Activated CD8-positive, alpha-beta T cell treated with anti-CD3 and anti-CD28 coated beads, Interleukin-2, amount 10 ng/mL, durations not matched to agents 7 days and 5 days (primary cell): ENCODE data around the gene C19orf73. TPM values are rescaled to one million over a fixed set of nuclear protein-coding genes. Genes with fewer than 3 reads are reported as not detected.
"Not testable (repeated sequence)": the region's sequence is repeated elsewhere in the genome, so short reads cannot be mapped to it uniquely, and the experiment has no call there.

Experiments
- ATAC-seq: fragments of 150-1000 bp; cut with Tn5 transposase; one replicate; pipeline ENCODE4 v1.10.0; 2021; ENCODE audit warnings: moderate library complexity
- CTCF ChIA-PET: fragments of 350-600 bp; sonication (Branson Sonifier 250); formaldehyde crosslinking; loops from one replicate; lab custom pipeline; 2021; ENCODE audit warnings: antibody characterized with exemption; lab: Charles Lee
- POLR2A ChIA-PET: fragments of 350-600 bp; sonication (Branson Sonifier 250); formaldehyde crosslinking; loops from one replicate; lab custom pipeline; 2021; ENCODE audit warnings: antibody characterized with exemption; lab: Charles Lee
- DNase-seq: peaks from one replicate; pipeline ENCODE4 v3.0.0-alpha.2; 2020
- H3K27ac Mint-ChIP-seq: one replicate; pipeline ENCODE4 v1.8.0; 2021; ENCODE audit warnings: mild to moderate bottlenecking, mixed read lengths
- H3K27me3 Mint-ChIP-seq: one replicate; pipeline ENCODE4 v1.8.0; 2021; ENCODE audit warnings: low read depth, mixed read lengths
- H3K36me3 Mint-ChIP-seq: one replicate; pipeline ENCODE4 v1.8.0; 2021; ENCODE audit warnings: low read depth, mixed read lengths
- H3K4me1 Mint-ChIP-seq: one replicate; pipeline ENCODE4 v1.8.0; 2021; ENCODE audit warnings: low read depth, mixed read lengths
- H3K4me3 Mint-ChIP-seq: one replicate; pipeline ENCODE4 v1.8.0; 2021; ENCODE audit warnings: mild to moderate bottlenecking, mixed read lengths
- H3K9me3 Mint-ChIP-seq: one replicate; pipeline ENCODE4 v1.8.0; 2022; ENCODE audit warnings: mixed read lengths; ENCODE audit not compliant: insufficient read depth
- total RNA-seq, 2 experiments: library from RNA; stranded (reverse); gene quantifications; one replicate each; pipeline ENCODE4 v1.2.3, GENCODE V29; 2021

The C19orf73 gene
- total RNA-seq, 2 experiments from 2014 or later, result 0.92 to 1.0 TPM

GRCh38 chr19:49086296-49086695, 32.6 kb downstream of the C19orf73 start:
- peak overlapping the region; percentile 93 for H3K27ac Mint-ChIP-seq
- H3K9me3 Mint-ChIP-seq, result no peaks in the 10 kb centered on the region
- H3K4me3 Mint-ChIP-seq, result peak overlapping the region; percentile 98
- no peak for ATAC-seq
- H3K4me1 Mint-ChIP-seq, result peaks cover 35% of the 10 kb centered on the region
- POLR2A ChIA-PET, result interaction anchor here (1.2 kb wide), 1 partner anchor 9 kb away, joined by 4 read pairs; no protein-coding TSS in a partner anchor
- no peaks in the 10 kb centered on the region for H3K27me3 Mint-ChIP-seq
- CTCF ChIA-PET, result interaction anchor here (0.8 to 4.0 kb wide), 4 partner anchors 11 to 89 kb away, joined by 3 to 23 read pairs (median 5); partner anchors contain the start of gene LIN7B
- no peak for DNase-seq
- H3K36me3 Mint-ChIP-seq, result peaks cover 40% of the 10 kb centered on the region

- no peaks in the 10 kb centered on the region for H3K9me3 Mint-ChIP-seq
- ChIA-PET CTCF (interaction anchor here (0.8 to 4.0 kb wide), 4 partner anchors 11 to 88 kb away, joined by 3 to 23 read pairs (median 5); partner anchors contain the start of gene LIN7B), POLR2A (interaction anchor here (1.2 kb wide), 1 partner anchor 9 kb away, joined by 4 read pairs; no protein-coding TSS in a partner anchor)
- peaks cover 38% of the 10 kb centered on the region for H3K36me3 Mint-ChIP-seq
- H3K4me3 Mint-ChIP-seq, result peak overlapping the region; percentile 98
- no peaks in the 10 kb centered on the region for H3K27me3 Mint-ChIP-seq
- peaks cover 31% of the 10 kb centered on the region for H3K4me1 Mint-ChIP-seq
- DNase-seq, result no peak
- ATAC-seq, result no peak
- H3K27ac Mint-ChIP-seq, result peak overlapping the region; percentile 93
Measured at GRCh38 chr19:49085868-49086232, 33.1 kb downstream of the C19orf73 start.

GRCh38 chr19:49085020-49085867, 33.7 kb downstream of the C19orf73 start, which contains the start of gene SNRNP70:
Gene SNRNP70, plus strand, starts transcription at chr19:49085451. Its CDS starts 964 bp downstream, at chr19:49086415.
- POLR2A ChIA-PET, result interaction anchor here (1.2 kb wide), 1 partner anchor 10 kb away, joined by 4 read pairs; no protein-coding TSS in a partner anchor
- peaks cover 26% of the 10 kb centered on the region for H3K4me1 Mint-ChIP-seq
- CTCF ChIA-PET, result interaction anchor here (4.0 kb wide), 1 partner anchor 13 kb away, joined by 23 read pairs; no protein-coding TSS in a partner anchor
- ATAC-seq (peak; percentile 94), DNase-seq (peak; percentile 99)
- H3K4me3 Mint-ChIP-seq, result peak within 1 kb of the TSS; percentile 98
- peak within 1 kb of the TSS; percentile 93 for H3K27ac Mint-ChIP-seq
- H3K9me3 Mint-ChIP-seq, result no peaks in the 10 kb centered on the region
- H3K36me3 Mint-ChIP-seq, result peaks cover 32% of the 10 kb centered on the region
- H3K27me3 Mint-ChIP-seq, result no peaks in the 10 kb centered on the region

GRCh38 chr19:49084206-49085019, 34.5 kb downstream of the C19orf73 start:
- no peaks in the 10 kb centered on the region for H3K9me3 Mint-ChIP-seq
- DNase-seq, result no peak
- CTCF ChIA-PET, result interaction anchor here (1.3 to 3.2 kb wide), 3 partner anchors 10 to 85 kb away, joined by 3 to 10 read pairs (median 5); no protein-coding TSS in a partner anchor
- POLR2A ChIA-PET, result no interaction called here
- peak overlapping the region; percentile 98 for H3K4me3 Mint-ChIP-seq
- no peaks in the 10 kb centered on the region for H3K27me3 Mint-ChIP-seq
- H3K4me1 Mint-ChIP-seq, result peaks cover 25% of the 10 kb centered on the region
- ATAC-seq, result no peak
- peaks cover 27% of the 10 kb centered on the region for H3K36me3 Mint-ChIP-seq
- peak overlapping the region; percentile 93 for H3K27ac Mint-ChIP-seq

GRCh38 chr19:49081273-49081672, 37.7 kb downstream of the C19orf73 start:
- Mint-ChIP-seq H3K4me1 (peaks cover 9% of the 10 kb centered on the region), H3K4me3 (no peak overlapping the region), H3K27ac (no peak overlapping the region), H3K36me3 (peaks cover 8% of the 10 kb centered on the region), H3K27me3 (no peaks in the 10 kb centered on the region), H3K9me3 (no peaks in the 10 kb centered on the region)
- CTCF ChIA-PET, result interaction anchor here (1.8 to 3.2 kb wide), 2 partner anchors 16 to 118 kb away, joined by 4 to 10 read pairs; no protein-coding TSS in a partner anchor
- DNase-seq (no peak), ATAC-seq (no peak)
- POLR2A ChIA-PET, result no interaction called here

GRCh38 chr19:49080392-49080791, 38.6 kb downstream of the C19orf73 start:
- POLR2A ChIA-PET, result no interaction called here
- no peak overlapping the region for H3K4me3 Mint-ChIP-seq
- no peak for DNase-seq
- ATAC-seq, result no peak
- CTCF ChIA-PET, result no interaction called here
- H3K9me3 Mint-ChIP-seq, result no peaks in the 10 kb centered on the region
- H3K4me1 Mint-ChIP-seq, result peaks cover 7% of the 10 kb centered on the region
- H3K27ac Mint-ChIP-seq, result no peak overlapping the region
- no peaks in the 10 kb centered on the region for H3K27me3 Mint-ChIP-seq
- peaks cover 3% of the 10 kb centered on the region for H3K36me3 Mint-ChIP-seq

- CTCF ChIA-PET, result interaction anchor here (0.6 to 2.5 kb wide), 9 partner anchors 9 to 142 kb away, joined by 3 to 9 read pairs (median 5); partner anchors contain the start of genes CGB7 and LIN7B
- ATAC-seq, POLR2A ChIA-PET, H3K9me3 Mint-ChIP-seq, H3K36me3 Mint-ChIP-seq, H3K4me1 Mint-ChIP-seq, H3K27ac Mint-ChIP-seq, H3K4me3 Mint-ChIP-seq: not testable (repeated sequence)
- peaks cover 32% of the 10 kb centered on the region for H3K27me3 Mint-ChIP-seq
- DNase-seq, result peak; percentile 38
Measured at GRCh38 chr19:49074869-49075268, 44.1 kb downstream of the C19orf73 start.

- peaks cover 8% of the 10 kb centered on the region for H3K4me1 Mint-ChIP-seq
- no peak for ATAC-seq
- H3K9me3 Mint-ChIP-seq, result no peaks in the 10 kb centered on the region
- CTCF ChIA-PET, result interaction anchor here (0.6 to 2.5 kb wide), 7 partner anchors 8 to 125 kb away, joined by 3 to 9 read pairs (median 5); partner anchors contain the start of genes CGB7 and LIN7B
- H3K4me3 Mint-ChIP-seq, result no peak overlapping the region
- DNase-seq, result no peak
- POLR2A ChIA-PET, result no interaction called here
- H3K36me3 Mint-ChIP-seq, result peaks cover 3% of the 10 kb centered on the region
- no peak overlapping the region for H3K27ac Mint-ChIP-seq
- peaks cover 42% of the 10 kb centered on the region for H3K27me3 Mint-ChIP-seq
Measured at GRCh38 chr19:49073514-49074378, 45.2 kb downstream of the C19orf73 start.

- H3K36me3 Mint-ChIP-seq, result peaks cover 3% of the 10 kb centered on the region
- CTCF ChIA-PET, result interaction anchor here (1.5 kb wide), 1 partner anchor 78 kb away, joined by 3 read pairs; the partner anchor contains the start of gene RUVBL2
- no peak overlapping the region for H3K4me3 Mint-ChIP-seq
- DNase-seq, result no peak
- peaks cover 8% of the 10 kb centered on the region for H3K4me1 Mint-ChIP-seq
- POLR2A ChIA-PET, result no interaction called here
- H3K27me3 Mint-ChIP-seq, result peaks cover 50% of the 10 kb centered on the region
- peak; percentile 33 for ATAC-seq
- no peak overlapping the region for H3K27ac Mint-ChIP-seq
- no peaks in the 10 kb centered on the region for H3K9me3 Mint-ChIP-seq
Measured at GRCh38 chr19:49071860-49072547, 46.9 kb downstream of the C19orf73 start.

- ChIA-PET POLR2A (no interaction called here), CTCF (interaction anchor here (1.5 to 1.8 kb wide), 2 partner anchors 36 to 77 kb away, joined by 3 to 7 read pairs; partner anchors contain the start of gene RUVBL2)
- ATAC-seq, result no peak
- Mint-ChIP-seq H3K4me3 (no peak overlapping the region), H3K9me3 (no peaks in the 10 kb centered on the region), H3K27me3 (peaks cover 65% of the 10 kb centered on the region), H3K4me1 (peaks cover 8% of the 10 kb centered on the region), H3K27ac (no peak overlapping the region), H3K36me3 (peaks cover 3% of the 10 kb centered on the region)
- no peak for DNase-seq
Measured at GRCh38 chr19:49070416-49070815, 48.5 kb downstream of the C19orf73 start.
